Body of pancreas (tissue), 4 donors: Measurements from ENCODE around the gene TUFT1.

Experiments used
- POLR2A ChIP-seq, 3 donors: fragments of 450-650 bp; IDR thresholded peaks; one replicate each; pipeline ENCODE4 v1.6.1; 2016; ENCODE audit warnings: antibody characterized with exemption in 3 of 3, mild to moderate bottlenecking in 2 of 3
- TF ChIP-seq, protein P1 (sequence below), 7 experiments: fragments of 450-650 bp in 4 of 7; fragments of 200-600 bp in 3 of 7; sonication (generic) in 3 of 7; IDR thresholded peaks; one replicate each; pipeline ENCODE4 v1.5.1; 2016 to 2019; ENCODE audit warnings: antibody characterized with exemption in 7 of 7

DNA sequence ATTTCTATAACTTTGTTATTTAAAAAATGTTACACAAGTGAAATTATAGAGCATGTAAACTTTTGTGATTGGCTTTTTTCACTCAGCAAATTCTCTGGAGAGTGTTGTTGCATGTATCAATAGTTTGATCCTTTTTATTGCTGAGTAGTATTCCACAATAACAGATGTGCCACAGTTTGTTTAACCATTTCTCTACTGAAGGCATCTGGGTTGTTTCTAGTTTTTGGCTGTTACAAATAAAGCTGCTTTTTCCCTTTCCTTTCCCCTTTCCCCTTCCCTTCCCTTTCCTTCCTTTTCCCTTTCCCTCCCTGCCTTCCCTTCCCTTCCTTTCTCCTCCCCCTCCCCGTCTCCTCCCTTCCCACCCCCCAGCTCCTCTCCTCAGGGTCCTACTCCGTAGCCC, 15.9 kb downstream of the TUFT1 start:
- TF ChIP-seq, protein P1, sequence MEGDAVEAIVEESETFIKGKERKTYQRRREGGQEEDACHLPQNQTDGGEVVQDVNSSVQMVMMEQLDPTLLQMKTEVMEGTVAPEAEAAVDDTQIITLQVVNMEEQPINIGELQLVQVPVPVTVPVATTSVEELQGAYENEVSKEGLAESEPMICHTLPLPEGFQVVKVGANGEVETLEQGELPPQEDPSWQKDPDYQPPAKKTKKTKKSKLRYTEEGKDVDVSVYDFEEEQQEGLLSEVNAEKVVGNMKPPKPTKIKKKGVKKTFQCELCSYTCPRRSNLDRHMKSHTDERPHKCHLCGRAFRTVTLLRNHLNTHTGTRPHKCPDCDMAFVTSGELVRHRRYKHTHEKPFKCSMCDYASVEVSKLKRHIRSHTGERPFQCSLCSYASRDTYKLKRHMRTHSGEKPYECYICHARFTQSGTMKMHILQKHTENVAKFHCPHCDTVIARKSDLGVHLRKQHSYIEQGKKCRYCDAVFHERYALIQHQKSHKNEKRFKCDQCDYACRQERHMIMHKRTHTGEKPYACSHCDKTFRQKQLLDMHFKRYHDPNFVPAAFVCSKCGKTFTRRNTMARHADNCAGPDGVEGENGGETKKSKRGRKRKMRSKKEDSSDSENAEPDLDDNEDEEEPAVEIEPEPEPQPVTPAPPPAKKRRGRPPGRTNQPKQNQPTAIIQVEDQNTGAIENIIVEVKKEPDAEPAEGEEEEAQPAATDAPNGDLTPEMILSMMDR (IDR thresholded peaks at IDR 0.05) = no peak
- TF ChIP-seq POLR2A (IDR thresholded peaks at IDR 0.05) = no peak
